Right renal cortex interstitium (tissue), 3 donors: ENCODE results near the gene AARS1. TPM values are rescaled to one million over a fixed set of nuclear protein-coding genes. Genes with fewer than 3 reads are reported as not detected.
"Not testable (repeated sequence)": the region's sequence is repeated elsewhere in the genome, so short reads cannot be mapped to it uniquely, and the experiment has no call there.

Source experiments
- DNase-seq, 3 donors: peaks; one replicate each; pipeline ENCODE4 v3.0.0-alpha.2; 2013; ENCODE audit warnings: low read depth in 3 of 3, low spot score in 2 of 3
- polyA plus RNA-seq, 3 donors: library from polyadenylated mRNA; unstranded; fragments of 120-200 nt; gene quantifications; one replicate each; pipeline ENCODE4 v1.2.1, GENCODE V29; 2013; ENCODE audit not compliant: insufficient read length in 3 of 3

The AARS1 gene
- polyA plus RNA-seq: 10 to 100 TPM; 82.7 to 97.8 (median 91.1) TPM

DNA sequence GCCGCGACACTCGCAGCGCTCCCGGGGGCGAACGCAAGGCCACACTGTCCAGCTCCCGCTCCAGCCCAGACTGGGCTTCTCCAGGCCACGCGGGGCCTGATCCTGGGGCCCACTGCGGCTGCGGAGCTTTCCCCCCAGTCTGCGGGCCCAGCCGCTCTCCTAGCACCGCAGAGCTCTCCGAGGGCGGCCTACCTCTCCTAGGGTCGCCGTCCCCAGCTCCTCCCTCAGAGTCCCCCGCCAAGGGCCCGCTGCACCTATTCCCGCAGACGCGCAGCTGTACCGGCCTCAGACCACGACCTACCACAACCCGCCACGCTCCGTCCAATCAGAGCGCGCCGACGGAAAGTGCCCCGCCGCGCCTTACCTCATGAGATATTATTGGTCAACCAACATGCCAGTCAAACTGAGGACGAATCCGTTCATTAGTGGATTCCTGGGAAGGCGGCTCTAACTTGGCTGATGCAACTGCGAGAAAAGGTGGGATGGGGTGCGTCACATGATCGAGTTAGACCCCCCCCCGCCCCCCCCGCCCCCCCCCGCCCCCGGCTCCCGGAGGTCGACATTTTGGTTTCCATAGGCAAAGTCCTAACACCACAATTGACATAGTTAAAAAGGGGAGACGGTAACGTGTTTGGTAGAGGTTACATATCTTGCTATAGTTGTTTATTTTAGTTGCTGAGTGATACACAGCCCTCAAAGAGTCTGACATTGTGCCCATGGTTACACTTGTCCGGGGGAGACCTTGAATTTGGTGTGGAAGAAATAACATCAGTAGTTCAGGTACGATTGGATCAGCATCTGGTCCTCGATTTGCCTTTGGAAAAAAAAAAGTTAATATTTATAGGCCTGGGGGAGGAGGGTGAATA lies at the start of gene AARS1:
TSS of gene AARS1 (minus strand) at position 278 of the 866 bp plus-strand sequence. CDS start 6,743 bp downstream, outside the sequence.
- peak; percentile 98 to 100 (median 100) for DNase-seq

DNA sequence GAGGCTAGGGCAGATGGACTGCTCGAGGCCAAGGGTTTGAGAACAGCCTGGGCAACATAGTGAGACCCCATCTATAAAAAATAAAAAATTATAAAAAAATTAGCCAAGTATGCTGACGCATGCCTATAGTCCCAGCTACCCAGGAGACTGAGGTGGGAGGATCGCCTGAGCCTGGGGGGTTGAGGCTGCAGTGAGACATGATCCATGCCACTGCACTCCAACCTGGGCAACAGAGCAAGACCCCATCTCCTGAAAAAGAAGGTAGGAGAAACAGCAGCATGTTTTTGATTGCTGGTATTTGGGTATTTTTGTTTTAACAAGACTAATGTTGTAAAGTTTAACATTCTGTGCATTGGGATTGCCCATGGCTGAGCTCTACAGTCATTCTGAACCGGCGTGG lies 48.5 kb upstream of the AARS1 start:
- no peak for DNase-seq

DNA sequence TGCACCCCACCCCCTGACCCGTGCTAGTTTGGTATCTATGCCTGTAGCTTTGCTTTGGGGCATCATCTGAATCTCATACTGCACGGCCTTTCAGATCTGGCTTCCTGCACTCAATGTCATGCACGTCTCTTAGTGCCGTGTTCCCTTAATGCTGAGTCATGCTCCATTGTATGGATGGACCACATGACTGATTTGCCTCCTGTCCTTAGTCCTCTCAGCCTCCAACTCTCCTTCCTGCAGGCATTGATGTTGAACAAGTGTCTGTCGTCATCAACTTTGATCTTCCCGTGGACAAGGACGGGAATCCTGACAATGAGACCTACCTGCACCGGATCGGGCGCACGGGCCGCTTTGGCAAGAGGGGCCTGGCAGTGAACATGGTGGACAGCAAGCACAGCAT lies 43.4 kb upstream of the AARS1 start:
- DNase-seq: not testable (repeated sequence)

DNA sequence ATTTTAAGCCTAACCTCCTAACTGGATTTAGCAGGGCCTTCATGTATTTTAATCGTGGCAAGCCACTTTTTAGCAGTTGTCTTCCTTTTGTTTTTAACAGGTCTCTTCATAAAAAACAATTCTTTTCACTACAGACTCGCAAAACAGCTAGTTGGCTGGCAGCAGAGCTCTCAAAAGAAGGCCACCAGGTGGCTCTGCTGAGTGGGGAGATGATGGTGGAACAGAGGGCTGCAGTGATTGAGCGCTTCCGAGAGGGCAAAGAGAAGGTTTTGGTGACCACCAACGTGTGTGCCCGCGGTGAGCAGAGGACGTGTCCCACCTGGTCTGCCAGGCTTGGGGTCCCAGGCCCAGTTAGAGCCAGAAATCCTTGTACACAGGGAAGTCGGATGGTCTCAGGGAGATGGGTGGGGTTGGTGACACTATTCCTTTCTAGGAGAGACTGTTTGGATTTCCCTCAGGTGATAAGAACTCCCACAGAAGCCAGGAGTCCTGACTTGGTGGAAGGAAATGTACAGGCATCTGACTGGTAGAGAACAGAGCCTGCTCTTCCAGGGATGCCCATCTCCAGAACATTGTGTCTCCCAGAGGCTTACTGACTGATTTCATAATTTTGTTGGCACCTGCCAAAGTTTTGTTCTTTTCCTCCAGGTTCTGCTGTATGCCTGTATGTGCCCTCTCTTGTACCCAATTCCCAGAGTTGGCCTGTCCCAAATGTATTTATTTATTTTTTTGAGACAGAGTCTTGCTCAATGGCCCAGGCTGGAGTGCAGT lies 42.5 kb upstream of the AARS1 start:
- DNase-seq: no peak

DNA sequence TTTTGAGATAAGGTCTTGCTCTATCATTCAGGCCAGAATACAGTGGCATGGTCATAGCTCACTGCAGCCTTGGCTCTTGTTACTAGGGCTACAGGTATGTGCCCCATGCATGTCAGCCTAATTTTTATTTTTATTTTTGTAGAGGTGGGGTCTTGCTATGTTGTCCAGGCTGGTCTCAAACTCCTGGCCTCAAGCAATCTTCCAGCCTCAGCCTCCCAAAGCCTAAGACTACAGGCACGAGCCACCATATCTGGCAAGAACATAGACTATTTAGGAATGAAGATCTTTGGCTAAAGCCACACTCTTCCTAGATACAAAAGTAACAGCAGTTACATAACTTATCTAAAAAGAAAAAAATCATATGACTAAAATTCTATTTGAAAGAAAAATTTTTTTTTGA lies 41.8 kb upstream of the AARS1 start:
- no peak for DNase-seq

DNA sequence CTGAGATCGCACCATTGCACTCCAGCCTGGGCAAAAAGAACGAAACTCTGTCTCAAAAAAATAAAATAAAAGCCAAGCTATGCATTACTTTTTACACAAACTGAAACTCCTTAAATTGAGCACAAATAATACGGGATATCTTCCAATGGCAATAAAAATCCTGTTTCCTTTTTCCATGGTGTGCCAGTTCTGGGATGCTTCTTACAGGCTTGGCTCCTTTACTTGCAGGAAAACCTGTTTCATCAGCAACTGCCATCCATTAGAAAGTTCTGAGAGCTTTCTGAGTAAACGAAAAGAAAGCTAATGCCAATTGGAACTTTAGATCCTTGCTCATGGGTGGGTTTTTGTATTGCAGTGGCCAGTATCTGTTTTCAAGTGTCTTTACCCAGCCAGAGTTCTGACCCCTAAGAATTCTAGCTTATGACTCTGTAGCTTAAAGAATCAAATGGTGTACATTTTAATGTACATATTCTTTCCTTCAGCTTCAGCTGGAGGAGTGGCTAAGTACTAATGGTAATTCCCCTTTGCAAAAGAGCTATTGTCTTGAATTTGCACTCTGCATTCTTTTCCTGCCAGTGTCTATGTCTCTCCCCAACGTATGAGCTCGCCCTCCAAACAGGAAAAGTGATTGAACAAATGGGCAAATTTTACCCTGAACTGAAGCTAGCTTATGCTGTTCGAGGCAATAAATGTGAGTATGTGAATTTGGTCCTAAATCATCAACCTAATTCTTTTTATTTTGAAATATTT lies 35.9 kb upstream of the AARS1 start:
- DNase-seq: no peak

DNA sequence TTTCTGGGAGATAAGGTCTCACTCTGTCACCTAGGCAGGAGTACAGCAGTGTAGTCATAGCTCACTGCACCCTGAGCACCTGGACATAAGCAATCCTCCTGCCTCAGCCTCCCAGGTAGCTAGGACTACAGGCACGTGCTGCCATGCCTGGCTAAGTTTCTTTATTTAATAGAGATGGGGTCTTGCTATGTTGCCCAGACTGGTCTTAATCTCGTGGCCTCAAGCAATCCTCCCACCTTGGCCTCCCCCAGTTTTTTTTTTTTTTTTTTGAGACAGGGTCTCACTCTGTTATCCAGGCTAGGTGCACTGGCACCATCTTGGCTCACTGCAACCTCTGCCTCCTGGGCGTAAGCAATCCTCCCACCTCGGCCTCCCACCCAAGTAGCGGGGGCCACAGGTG lies 30.8 kb upstream of the AARS1 start:
- no peak for DNase-seq

DNA sequence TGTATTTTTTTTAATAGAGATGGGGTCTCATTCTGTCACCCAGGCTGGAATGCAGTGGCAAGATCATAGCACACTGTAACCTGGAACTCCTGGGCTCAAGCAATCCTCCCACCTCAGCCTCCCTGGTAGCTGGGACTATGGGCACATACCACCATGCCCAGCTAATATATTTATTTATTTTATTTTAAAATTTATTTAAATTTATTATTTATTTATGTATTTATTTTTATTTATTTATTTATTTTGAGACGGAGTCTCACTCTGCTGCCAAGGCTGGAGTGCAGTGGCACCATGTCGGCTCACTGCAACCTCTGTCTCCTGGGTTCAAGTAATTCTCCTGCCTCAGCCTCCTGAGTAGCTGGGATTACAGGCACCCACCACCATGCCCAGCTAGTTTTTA lies 18.4 kb upstream of the AARS1 start:
- DNase-seq: not testable (repeated sequence)

DNA sequence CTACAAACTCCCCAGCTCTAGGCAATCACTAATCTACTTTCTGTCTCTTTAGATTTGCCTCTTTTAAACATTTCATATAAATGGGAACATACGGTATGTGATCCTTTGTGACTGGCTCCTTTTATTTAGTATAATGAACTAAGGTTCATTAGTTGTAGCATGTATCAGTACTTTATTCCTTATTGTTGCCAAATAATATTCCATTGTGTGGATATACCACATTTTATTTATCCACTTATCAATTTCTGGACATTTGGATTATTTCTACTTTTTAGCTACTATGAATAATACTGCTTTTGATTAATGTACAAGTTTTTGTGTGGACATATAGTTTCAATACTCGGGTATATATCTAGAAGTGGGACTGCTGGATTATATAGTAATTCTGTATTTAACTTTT lies 17.6 kb upstream of the AARS1 start:
- DNase-seq: no peak

DNA sequence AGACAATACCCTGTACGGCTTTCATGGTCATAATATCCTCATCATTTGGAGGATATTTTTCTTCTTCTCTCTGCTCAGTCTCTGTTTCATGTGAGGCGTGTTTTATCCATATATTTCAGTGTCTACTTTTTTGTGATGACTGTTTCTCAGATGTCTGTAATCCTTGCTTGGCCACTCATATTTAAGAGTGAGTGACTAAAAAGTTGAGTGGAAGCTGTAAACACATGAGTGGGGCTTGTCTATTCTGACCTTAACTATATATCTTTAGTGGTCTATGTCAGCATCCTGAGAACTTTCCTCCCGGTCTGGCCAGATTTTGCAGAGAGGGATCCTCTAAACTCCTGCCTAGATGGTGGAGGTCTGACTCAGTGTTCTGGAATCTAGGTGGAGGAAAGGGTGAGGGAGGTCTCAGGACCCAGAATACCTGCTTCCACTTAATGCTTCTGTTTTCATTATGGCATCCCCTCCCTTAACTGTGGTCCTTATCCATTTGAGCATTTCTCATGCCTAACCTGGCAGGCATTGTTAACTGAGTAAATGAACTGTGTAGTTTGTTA lies 15.7 kb upstream of the AARS1 start:
- no peak for DNase-seq

DNA sequence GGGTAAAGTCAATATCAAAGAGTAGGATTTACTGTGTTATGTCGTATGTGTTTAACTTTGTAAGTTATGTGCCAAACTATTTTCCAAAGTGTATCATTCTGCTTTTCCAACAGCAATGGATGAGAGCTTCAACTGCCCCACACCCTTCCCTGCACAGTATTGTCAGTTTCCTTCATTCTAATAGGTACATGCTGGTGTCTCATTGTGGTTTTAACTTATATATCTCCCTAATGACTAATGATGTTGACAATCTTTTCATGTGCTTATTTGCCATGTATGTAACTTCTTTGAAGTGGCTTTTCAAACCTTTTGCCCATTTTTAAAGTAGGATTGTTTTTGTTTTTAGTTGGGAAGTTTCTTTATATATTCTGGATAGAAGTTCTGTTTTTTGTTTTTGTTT lies 13.4 kb upstream of the AARS1 start:
- no peak for DNase-seq

DNA sequence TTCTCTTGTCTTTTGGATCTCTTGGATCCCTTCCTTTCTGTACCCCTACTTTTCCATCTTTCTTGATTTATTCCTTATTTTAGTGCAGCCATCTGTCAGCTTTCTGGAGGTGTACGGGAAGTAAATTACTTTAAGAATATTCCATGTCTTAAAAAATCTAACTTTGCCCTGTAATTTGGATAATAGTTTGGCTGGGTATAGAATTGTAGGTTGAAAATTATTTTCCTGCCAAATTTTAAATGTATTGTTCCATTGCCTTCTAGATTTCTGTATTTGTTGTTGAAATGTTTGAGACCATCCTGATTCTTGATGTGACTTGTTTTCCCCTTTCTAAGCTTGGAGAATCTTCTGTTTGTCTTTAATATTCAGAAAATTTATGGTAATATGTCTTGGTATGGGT lies 11.8 kb upstream of the AARS1 start:
- DNase-seq: no peak

DNA sequence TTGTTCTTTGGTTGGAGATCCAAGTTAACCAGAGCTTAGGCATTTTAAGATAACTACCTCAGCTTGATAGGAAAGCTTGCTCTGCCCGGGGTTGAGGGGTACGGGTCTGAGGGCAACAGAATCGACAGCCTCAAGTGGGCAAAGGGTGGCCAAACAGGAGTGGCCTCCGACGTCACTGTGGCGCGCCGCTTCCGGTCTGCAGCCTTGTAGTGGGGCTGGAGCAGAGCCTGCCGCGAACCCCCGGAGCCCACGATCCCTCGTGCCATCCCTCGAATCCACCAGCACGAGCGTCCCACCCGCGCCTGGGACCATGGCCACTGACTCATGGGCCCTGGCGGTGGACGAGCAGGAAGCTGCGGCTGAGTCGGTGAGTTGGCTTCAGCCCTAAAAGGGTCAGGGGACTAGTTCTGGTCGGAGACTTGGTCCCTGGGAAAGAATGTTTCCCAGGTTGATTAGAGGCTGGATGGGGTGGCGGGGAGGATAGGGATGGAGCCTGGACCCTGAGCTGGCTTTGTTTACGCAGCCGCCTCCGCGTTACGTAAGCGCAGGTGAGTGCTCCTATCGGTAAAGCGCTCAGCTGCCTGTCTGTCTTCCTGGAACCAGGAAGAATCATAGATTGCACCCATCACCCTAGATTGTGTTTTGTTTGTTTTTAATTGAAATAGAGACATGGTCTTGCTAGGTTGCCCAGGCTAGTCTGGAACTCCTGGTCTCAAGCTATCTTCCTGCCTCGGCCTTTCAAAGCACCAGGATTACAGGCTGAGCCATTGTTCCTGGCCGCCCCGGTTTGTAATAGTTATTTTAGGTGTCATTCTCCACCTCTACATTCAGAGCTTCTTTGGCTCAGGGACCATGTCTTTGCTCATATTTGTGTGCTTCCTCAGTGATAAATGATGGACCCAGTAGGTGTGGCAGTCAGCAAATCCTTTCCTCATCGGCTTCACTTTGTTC lies 10.0 kb upstream of the AARS1 start, which contains the start of gene DDX19B:
TSS of gene DDX19B (plus strand) at position 199 of the 951 bp plus-strand sequence. CDS start at position 311, 112 bp downstream.
- peak; percentile 54 to 63 (median 58) for DNase-seq

DNA sequence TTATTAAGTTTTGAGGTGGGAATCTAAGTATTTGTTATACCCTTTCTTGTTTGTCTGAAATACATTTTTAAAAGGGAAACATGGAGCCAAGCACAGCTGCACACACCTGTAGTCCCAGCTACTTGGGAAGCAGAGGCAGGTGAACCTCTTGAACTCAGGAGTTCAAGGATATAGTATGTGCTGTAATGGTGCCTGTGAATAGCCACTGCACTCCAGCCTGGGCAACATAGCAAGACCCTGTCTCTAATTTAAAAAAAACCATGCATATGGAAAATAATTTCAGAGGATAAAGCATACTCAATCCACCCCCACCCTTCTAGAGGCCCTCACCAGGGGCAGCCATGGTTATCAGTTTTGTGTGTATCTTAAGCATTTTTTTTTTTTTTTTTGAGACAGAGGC lies 6.3 kb upstream of the AARS1 start:
- no peak for DNase-seq

DNA sequence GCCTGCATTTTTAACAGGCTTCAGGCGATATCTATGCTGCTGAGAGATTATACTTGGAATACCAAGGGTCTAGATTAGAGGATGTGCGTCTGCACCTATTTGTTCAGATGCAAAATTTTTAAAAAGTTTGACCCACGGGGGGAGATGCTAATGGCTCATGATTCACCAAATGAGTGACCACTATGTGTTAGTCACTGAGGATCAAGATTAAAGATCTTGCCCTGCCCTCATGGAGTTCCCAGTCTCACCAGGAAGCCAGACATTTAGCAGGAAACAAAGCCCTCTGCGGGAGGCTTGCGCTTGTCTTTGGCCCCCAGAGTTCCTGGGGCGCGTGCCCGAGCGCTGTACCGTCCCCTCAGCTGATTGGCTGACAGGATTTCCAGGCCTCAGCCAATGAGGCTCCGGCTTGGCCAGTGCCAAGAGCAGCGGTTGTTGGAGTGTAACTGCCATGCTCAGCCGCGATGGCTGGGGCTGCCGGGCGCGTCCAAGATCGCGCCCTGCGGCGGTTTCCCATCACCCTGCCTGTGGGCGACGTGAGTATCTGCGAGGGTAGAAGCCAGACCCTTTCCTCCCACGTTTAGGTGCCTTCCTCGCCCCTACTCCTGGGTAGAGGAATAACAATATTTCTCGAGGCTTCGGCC lies 5.2 kb upstream of the AARS1 start:
- DNase-seq: no peak

DNA sequence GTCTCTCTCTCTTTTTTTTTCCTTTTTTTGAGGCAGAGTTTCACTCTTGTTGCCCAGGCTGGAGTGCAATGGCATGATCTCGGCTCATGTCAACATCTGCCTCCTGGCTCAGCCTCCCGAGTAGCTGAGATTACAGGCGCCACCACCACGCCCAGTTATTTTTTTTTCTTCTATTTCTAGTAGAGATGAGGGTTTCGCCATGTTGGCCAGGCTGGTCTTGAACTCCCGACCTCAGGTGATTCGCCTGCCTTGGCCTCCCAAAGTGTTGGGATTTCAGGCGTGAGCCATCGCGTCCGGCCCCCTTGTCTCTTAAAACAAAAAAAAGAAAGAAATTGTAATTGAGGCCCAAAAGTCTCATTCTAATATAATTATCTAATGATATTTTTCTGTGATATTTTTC lies 2.8 kb upstream of the AARS1 start:
- not testable (repeated sequence) for DNase-seq

DNA sequence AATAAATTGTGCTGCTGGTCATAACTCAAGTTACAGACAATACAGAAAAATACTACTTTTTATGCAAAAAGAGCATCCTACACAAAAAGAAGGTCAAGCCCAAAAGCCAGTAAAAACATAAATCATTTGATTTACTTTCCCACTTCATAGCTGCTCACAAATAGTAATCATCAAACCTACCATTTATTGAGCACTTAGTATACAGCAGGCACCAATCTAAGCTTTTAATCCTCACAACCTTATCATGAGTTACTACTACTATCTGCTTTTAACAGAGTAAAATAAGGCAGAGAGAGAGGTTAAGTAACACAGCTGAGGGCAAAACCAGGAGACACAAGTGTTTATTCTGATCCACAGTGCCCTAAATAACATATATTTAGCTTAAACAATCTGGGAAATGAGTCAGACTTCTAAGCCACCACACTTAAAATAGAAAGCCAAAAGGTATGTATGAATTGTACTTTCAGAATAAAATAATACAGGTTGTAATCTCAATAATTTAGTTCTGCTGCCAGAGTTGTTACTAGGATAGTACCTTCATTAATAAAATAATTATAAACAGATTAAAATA lies 1.7 kb upstream of the AARS1 start:
- no peak for DNase-seq

DNA sequence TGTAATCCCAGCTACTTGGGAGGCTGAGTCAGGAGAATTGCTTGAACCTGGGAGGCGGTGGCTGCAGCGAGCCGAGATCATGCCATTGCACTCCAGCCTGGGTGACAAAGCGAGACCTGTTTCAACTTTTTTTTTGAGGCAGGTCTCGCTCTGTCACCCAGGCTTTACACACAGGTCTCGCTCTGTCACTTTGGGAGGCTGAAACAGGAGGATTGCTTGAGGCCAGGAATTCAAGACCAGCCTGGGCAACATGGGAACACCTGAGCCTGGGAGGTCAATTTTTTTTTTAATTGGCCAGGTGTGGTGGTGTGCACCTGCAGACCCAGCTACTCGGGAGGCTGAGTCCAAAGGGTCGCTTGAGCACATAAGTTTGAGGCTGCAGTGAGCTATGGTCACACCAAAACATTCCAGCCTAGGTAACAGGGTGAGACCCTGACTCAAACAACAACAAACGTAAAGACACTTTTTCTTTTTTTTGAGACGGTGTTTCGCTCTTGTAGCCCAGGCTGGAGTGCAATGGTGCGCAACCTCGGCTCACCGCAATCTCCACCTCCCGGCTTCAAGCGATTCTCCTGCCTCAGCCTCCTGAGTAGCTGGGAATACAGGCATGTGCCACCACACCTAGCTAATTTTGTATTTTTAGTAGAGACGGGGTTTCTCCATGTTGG lies 1.9 kb downstream of the AARS1 start:
- DNase-seq: not testable (repeated sequence)
